HG03039 (cell line): ENCODE results near the gene OR8J1.
"Not testable (repeated sequence)": the region's sequence is repeated elsewhere in the genome, so short reads cannot be mapped to it uniquely, and the experiment has no call there.

Source experiments
- ATAC-seq: cut with Tn5 transposase; IDR thresholded peaks from one replicate; pipeline ENCODE4 v1.9.1; 2021; ENCODE audit warnings: mild to moderate bottlenecking, moderate library complexity; ENCODE audit not compliant: unreplicated experiment

The OR8J1 gene

GRCh38 chr11:56353991-56354390, at the start of gene OR8J1:
TSS of gene OR8J1 (plus strand) at chr11:56354291. CDS start at chr11:56360247, 5,956 bp downstream.
- no peak for ATAC-seq

GRCh38 chr11:56307836-56308235, 46.3 kb upstream of the OR8J1 start:
- no peak for ATAC-seq

- no peak for ATAC-seq
These were observed 39.2 kb upstream of the OR8J1 start, which contains the start of gene OR8K3 for GRCh38 chr11:56314844-56315243. TSS of gene OR8K3 (plus strand) at chr11:56315144. CDS start at chr11:56318307, 3,163 bp downstream.

- no peak for ATAC-seq
These were observed 22.1 kb upstream of the OR8J1 start for GRCh38 chr11:56331861-56332491.

GRCh38 chr11:56333156-56333555, 20.9 kb upstream of the OR8J1 start:
- ATAC-seq, result no peak

GRCh38 chr11:56340289-56340688, 13.8 kb upstream of the OR8J1 start:
- no peak for ATAC-seq

- ATAC-seq, result no peak
These were observed 8.4 kb upstream of the OR8J1 start, which contains the start of gene OR8K1 for GRCh38 chr11:56345739-56346138. TSS of gene OR8K1 (plus strand) at chr11:56346039. CDS start at chr11:56346039, 0 bp downstream.

- ATAC-seq, result no peak
These were observed 21.2 kb downstream of the OR8J1 start, which contains the start of gene OR8U1 for GRCh38 chr11:56375324-56375723. TSS of gene OR8U1 (plus strand) at chr11:56375624. CDS start at chr11:56375624, 0 bp downstream.

GRCh38 chr11:56380120-56380519, 26.0 kb downstream of the OR8J1 start:
- no peak for ATAC-seq

GRCh38 chr11:56394381-56394780, 40.3 kb downstream of the OR8J1 start:
- ATAC-seq, result no peak

- no peak for ATAC-seq
These were observed 42.0 kb downstream of the OR8J1 start for GRCh38 chr11:56396047-56396446.

- ATAC-seq, result not testable (repeated sequence)
These were observed 47.9 kb downstream of the OR8J1 start for GRCh38 chr11:56401858-56402461.

- ATAC-seq, result no peak
These were observed 50.3 kb downstream of the OR8J1 start for GRCh38 chr11:56404393-56404792.

GRCh38 chr11:56410801-56411200, 56.7 kb downstream of the OR8J1 start:
- no peak for ATAC-seq
